IPS-NIHi7 (cell line): ENCODE measurements around the gene SMYD2.

Experiments
- DNase-seq: peaks from one replicate; pipeline ENCODE4 v3.0.0; 2012; ENCODE audit warnings: mixed read lengths; ENCODE audit errors: extremely low spot score

SMYD2 gene

DNA sequence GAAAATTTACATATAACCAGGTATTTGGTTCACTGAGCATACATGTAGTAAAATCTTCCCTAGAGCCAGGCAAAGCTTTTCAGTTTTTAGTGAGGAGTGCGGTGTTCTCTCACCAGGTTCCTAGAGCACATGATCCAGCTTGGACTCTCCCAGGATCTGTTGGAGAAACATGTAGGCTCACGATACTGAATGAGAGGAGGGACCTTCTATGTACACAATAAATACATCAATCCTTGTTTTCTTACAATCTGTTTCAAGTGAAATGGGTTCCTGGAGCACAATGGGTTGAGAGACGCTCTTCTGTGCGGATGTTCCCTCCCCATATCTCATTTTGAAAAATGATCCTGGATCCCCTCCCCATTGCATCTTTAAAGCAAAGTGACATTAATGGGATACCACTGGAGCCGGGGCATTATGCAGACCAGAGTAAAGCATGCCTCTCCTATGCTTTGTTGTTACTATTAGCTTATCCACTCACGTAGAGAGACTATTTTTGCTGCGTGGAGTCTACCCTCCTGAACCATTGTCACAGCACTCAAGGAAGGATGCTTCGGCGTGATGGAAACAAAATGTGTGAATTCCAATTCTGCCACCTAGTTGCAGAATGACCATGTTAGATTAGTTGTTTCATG lies 19.3 kb downstream of the SMYD2 start:
- DNase-seq: no peak

DNA sequence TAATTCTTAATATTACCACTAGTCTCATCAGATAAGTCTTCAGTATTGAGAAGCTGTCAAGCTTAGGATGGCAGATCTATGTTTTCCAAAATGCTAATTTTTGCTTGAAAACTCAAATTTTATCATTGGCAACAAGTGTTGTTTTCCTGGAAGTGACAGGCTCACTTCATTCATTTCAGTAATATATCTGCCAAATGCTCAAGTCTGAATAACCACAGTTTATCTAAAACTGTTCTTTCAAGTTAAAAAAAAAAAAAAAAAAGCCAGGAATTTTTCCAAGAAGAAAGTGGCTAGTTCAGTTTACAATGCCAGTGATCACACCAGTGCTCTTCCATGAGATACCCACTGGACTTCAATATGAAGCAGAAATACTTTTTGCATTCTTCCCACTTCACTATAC lies 20.6 kb downstream of the SMYD2 start:
- DNase-seq: no peak

DNA sequence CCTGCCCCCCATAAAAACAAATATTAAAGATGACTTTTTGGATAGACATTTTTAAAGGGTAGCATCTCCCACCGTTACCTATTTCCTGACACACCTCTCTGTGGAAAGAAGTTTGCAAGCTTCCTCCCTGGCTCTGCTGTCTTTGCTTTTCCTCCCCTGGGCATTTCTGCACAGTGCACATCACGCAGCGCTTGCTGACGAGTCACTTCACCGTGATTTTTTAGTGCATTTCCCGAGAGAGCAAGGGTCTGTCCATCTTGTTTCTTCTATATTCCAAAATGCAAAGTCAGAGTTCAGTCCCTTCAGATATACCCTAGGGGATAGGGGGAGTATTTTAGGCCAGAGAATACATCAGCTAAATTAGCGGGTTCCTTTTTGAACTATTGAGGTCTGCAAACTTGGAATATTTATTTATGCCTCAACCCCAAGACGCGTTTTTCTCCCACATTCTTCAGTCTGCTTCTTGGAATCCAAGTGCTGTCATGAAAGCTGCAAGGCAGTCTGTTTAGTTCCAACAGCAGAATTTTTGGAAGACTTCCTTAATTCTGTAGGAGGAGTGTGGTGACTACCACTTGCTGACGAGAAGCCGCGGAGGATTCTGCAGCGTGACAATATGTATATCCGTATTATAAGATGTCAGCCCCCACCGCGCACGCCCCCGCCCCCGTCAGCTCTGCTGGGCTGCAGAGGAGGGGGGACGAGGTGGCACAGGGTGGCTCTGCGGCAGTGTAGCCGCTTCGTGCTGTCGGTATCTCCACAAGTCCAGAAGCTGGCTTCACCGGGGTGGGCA lies 22.4 kb downstream of the SMYD2 start:
- no peak for DNase-seq

DNA sequence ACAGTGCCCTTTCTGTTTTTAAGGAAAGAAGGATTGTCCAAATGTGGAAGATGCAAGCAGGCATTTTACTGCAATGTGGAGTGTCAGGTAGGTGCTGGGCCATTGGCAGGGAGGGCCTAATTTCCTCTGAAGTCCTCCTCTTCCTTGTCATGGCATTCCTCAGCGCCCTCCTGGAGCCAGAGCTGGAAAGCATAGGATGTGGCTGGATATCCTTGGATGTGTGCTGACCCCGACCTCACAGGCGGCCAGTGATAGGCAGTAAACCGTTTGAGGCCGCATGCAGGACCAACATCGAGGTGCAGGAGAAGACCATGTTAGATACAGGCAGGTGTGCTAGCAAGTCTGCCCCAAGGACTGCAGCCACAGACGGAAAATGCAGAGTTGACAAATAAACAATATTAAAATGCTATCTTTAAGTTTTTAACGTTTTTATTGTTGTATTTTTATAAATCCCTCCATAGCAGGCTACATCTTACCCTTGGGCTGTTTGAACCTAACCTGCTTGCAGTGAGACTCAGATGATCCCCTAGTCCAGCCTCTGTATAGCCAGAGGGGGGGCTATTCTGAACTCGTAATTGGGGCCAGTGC lies 24.3 kb downstream of the SMYD2 start:
- DNase-seq: no peak

DNA sequence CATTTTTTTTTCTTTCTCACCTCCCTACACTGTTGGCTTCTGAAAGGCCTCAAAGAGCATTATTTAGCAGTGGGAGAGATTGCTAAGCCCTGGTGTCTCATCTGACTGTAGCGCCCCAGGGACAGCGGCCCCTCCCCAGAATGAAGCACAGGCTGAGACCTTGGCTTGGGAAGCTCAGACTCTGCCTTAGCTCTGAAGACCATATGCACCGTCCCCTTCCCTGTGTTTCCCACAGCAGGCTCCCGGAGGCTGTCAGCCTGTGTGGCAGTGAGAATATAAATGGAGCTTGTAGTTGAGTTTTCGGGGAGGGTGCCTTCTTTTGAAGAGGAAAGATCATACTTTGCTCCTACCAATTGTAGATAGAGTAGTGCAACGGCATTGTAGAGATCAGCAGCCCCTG lies 25.3 kb downstream of the SMYD2 start:
- DNase-seq: no peak

DNA sequence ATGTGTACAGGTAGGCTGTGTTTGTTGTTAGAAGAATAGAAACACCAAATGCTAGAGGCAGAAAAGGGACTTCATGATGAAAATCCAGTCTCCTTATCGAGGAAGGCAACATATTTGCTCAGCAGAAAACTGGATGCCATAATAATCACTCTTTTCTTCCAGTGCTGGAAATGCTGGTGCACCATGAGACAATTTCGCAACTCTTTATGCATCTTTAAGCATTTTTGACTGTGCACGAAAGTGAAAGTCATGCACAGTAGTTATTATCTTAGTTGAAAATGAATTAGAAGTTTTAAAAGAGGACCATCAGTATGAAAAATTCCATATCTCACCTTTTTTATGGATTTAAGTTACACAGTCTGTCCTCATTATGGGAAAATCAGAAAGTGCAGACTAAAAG lies 29.1 kb downstream of the SMYD2 start:
- DNase-seq: no peak

DNA sequence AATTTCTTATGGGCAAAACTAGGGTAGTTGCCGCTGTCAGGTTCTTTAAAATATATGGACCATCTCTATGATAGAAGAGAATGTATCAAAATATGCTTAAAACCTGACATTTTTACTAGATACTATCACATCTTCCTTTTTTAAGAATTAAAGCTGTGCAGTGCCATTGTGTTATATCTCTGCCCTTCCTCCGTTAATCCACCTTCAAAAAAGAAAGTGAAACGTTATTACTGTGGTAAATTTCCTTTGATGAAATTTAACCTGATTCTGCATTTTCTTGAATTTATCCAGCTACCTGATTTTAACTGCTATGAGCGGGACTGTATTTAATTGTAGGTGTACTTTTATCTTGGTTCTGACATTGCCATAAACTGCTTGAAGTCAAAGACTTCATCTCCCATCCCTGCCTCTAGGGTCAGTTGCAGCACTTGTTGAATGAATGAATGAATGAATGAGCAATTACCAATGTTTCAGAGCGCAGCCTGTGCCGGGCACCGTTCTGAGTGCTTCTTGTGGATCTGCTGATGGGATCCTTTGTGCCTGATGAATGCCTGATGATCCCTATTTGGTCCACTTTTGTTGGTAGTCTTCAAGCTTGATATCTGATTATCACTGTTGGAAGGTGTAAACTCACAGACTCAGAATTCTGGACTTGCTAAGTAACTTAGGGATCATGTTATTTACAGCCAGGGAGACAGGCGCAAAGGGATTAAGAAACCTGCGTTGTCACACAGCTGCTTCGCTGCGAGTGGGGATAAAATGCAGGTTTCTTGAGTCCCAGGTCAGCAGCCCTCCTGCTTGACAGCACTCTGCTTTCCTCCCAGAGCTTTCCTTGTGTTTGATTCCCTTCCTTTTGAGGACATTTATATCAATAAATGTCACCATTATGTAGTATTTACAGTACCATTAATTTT lies 30.1 kb downstream of the SMYD2 start:
- DNase-seq: no peak

DNA sequence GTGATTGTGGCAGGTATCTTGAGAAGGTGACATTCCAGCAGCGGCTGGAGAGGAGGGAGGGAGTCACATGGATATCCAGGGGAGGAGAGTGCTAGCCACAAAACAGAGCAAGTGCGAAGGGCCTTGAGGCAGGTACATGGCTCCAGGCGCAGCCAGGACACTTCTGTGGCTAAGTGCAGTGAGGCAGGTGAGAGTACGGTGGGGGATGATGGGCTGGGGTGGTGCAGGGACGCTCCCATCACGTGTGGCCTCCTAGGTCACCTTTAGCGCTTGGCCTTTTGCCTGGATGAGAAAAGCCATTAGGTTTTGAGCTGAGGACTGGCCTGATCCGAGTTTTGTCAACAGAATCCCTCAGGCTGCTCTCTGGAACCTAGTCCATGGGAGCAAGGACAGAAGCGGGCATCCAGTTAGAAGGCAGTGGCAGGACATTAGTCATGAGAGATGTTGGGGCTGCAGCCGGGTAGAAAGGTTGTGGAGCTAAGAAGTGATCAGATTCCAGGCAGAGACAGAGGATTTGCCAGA lies 31.6 kb downstream of the SMYD2 start:
- no peak for DNase-seq

DNA sequence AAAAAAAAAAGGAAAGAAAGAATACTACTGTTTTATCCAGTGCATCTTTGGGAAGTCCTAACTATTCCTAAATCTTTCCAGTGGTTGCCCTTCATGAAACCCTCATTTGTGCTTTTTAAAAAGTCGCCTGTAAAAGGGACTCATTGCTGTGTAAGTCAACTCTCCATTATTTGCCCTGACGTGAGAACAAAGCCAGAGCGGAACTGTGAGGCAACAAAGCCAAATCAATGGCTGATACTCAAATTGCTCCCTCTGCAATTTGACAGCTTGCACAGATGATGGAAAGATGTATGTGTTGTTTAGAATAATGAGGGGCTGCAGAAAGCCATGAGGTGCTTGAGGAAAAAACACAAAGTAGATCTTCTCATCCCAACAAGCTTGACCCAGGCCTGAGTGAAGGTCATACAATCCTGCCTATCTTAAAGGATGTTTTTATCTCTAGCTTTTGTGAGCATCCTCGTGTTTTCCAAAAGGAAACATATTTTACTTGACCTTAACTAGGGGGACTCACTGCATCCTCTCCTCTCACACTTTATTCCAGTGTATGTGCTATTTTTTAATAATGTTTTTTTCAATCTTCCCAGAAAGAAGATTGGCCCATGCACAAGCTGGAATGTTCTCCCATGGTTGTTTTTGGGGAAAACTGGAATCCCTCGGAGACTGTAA lies 33.4 kb downstream of the SMYD2 start:
- no peak for DNase-seq

DNA sequence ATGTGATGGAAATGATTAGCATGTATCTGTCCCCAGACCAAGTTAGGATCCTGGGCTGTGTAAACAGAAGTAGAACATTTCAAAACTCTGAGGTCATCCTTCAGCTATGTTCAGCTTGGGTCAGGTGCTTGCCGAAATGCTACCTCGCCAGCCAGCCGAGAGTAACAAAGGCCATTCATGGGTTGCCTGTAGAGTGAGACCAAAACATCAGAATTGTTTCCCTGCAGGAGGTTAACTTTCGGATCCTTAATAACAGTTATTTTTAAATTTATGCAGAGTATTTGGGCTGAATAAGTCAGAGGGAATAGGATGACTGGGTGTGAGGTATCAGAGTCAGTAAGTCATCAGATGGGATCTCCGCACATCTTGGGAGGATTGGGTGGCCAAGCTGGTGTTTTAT lies 35.6 kb downstream of the SMYD2 start:
- peak; percentile 65 for DNase-seq

DNA sequence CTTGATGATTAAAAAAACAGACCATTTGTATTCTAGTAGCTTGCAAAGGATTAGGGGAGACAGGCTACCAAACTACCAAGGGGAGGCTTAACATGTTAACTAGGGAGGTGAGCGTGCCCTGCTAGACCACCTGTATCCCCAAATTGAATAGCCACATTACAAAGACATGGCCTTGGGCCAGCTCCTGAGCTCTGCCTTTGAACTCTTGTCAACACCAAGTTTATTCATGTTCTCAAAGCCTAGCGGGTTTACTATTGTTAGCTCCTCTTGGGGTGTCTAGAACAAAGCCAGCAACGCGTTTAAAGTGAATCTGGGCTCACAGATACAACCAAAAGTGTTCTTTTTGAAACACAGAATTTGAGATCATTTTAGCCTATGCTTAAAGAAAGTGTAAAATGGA lies 36.3 kb downstream of the SMYD2 start:
- no peak for DNase-seq

DNA sequence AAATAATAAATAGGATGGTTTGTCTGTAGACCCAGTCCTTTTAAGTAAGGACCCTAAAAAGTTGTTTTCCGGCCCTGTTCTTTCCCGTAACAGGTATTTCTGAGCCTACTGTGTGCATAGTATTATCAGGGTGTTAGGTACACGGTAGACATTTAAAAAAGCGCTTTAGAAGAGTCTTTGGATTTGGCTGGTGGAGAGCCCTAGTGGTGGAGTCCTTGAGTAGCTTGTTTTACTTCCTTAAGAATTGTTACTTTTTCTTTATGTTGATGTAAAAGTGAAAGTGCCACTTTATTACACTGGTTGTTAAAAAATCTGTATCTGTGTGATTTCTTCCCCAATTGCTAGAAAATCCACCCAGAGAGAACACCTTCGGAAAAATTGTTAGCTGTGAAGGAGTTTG lies 36.8 kb downstream of the SMYD2 start:
- DNase-seq: no peak

DNA sequence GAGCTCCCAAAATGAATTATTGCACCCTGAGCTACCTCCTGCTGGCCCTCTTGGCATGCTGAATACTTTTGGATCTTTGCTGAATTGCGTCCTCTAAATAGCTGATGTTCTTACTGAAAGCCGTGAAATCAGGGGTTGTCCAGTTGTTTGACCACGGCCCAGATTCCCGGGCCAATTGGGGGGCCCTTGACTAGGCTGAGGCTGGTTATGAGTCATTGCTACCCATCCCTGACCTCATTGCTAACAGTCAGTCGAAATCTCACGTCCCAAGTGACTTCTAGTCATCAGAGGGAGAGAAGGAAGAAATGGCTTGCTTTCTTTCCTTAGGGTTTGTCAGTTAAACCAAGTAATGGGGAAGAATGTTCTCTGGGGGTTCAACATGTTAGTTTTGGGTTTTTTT lies 37.4 kb downstream of the SMYD2 start:
- DNase-seq: no peak

DNA sequence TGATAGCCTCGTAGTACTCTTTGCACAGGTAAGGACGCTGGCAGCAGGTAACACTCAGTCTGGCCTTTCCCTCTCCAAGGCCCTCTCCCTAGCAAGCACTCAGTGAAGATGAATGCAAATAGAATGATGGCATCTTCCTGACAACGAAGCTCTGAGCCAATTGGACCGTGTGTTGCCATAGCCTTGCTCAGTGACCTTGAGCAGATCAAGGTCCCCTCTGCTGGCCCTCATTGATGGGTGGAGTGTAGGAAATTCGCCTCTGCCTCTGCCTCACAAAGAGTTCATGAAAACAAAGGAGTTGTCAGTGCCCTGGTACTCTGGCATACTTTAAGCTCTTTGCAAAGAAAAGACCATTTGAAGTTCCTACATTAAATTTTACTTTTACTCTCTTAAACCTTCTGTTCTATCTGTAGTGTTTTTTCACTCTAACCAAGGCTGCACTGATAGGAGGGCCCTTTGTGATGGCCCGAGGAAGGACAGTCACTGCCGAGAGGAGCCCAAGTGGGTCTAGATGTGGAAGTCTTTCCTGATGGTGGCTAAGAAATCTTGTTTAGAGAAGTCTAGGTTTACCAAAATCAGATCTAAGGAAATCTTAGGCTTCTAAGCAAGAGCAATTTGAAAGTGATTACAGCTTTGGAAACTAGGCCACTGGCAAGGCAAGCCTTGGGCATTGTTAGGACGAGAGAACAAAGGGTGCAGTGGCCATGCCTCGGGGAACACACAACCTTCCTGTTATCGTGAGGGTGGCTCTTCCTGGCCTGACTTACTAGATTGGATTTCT lies 38.2 kb downstream of the SMYD2 start:
- no peak for DNase-seq

DNA sequence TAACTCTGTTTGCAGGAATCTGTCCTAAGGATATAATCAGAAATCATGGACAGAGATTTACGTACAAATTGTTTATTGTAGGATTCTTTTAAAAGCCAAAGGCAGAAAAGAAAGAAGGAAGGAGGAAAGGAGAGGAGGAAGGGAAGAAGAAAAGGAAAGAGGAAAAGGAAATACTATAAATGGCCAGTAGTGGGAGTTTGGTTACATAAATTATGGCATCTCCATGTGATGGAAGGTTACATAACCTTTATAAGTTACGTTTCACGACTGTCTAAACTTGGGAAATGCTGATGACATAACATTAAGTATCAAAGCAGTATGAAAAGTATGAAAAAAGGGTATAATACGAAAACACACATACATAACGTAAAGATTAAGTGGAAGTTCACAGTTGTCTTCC lies 39.0 kb downstream of the SMYD2 start:
- no peak for DNase-seq

DNA sequence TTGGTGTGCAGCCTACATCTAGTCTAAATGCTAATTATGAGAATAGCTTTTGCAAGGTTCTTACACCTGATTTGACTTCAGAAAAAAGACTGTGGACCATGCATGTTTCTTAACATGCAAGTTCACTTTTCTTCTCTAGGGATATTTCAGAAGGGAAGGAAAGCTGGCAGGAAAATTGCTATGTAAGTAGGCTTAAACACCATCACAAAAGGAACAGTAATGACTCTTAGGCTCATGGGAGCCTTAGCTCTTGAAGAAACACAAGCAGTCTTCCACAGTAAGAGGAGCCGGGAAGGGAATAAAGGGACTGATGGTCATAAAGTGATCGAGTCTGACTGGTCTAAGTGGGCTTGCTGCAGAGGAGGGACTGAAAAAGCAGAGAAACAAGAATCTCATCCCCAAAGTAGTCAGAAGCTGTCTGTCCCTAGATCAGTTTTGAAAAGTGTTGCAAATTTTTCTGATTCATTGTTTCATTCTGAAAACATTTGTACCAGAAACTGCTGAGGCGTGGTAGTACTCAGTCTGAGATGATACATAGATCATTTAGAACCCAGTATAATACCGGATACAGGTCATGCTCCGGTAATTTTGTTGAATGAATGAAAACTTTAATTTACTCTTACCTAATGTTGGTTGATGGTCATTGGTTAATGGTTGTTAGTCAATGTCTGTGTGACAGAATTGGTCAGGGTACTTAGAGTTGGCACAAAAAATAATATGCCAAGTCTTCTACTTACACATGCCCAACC lies 40.9 kb downstream of the SMYD2 start:
- DNase-seq: no peak

DNA sequence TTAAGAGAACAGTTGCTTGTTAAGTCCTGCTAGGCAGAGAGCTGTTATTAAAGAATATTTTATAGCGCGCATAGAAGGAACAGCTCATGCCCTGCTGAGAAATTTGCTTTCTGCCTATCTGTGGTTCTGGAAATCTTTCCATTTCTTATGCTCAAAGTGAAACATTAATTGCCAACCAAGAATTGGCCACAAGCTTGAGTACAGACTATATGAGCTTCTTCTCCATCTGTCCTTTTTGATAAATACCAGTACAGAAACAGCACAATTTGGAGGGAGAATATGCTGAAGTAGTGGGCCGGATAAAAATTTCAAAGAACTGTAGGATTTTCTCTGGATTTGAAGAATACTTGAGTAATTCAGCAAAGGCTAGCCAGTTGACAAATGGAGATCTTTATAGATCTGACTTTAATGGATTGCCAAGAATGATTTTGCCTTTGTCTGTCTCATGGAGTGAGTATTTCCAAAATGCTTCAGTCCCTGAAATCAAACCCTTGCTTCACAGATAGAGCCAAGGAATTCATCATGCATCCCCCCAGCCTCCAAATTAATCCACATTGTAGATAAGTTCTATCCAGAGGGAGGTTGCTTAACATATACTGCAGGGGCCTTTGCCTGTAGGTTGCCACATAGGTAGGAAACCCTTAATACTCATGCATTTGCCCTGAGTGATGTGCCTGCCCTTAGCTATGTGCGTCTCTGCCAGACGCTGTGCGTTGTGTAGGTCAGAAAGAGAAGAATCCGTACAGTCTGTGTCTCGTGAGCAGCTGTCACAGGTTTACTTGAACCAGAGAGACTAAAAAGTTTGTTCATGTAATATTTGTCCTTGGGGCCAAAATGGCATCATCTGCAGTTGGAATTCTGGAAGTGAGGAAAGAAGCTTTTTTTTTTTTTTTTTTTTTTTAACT lies 44.2 kb downstream of the SMYD2 start:
- DNase-seq: no peak

DNA sequence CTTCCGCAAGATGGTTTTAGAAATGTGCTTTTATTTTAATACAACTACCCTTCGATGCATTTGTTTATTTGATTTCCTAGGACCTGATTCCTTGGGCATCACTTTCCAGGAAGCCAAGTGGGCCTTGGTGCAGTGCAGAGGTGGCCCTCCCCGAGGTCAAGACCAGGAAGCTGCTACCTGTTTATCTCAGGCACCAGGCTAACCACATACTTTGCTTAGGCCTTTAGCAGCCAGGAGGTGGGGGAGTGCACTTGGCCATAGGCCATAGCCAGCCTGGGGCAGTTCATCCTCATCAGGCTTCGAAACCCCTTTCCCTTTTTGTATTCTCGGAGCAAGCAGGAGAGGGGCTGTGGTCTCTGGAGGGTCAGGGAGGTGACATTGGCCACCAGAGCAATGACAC lies 45.4 kb downstream of the SMYD2 start:
- DNase-seq: no peak

DNA sequence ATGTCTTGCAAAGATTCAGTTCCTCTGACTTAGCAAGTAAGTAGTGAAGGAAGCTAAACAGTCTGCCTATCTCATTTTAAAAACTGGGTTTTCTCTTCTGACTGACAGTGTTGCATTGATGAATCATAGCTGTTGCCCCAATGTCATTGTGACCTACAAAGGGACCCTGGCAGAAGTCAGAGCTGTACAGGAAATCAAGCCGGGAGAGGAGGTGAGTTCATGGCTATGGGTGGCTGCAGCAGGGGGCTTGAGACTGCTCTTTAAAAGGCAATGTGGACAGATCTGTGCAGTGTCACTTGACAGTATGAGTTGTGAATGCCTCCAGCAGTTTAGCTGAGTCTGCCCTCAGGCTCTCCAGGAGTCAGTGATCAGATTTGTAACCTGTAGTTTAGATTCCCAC lies 46.6 kb downstream of the SMYD2 start:
- no peak for DNase-seq
